BLaER1 treated with 17β-estradiol and CSF1 and Interleukin-3, amounts not matched to agents 10 nM and 100 nM (cell line): ENCODE data around the gene FLVCR2.
"Not testable (repeated sequence)": the region's sequence is repeated elsewhere in the genome, so short reads cannot be mapped to it uniquely, and the experiment has no call there.

Experiments
- H3K27ac ChIP-seq, 11 experiments: shearing (Covaris generic); formaldehyde crosslinking; 2 replicates each; pipeline ENCODE4 v1.8.1; 2022
- H3K27me3 ChIP-seq, 11 experiments: shearing (Covaris generic); formaldehyde crosslinking; 2 replicates each; pipeline ENCODE4 v1.8.1; 2022
- H3K36me3 ChIP-seq, 11 experiments: shearing (Covaris generic); formaldehyde crosslinking; 2 replicates each; pipeline ENCODE4 v1.8.1; 2022
- H3K4me1 ChIP-seq, 10 experiments: shearing (Covaris generic); formaldehyde crosslinking; 2 replicates each; pipeline ENCODE4 v1.8.1; 2022
- H3K4me2 ChIP-seq, 11 experiments: shearing (Covaris generic); formaldehyde crosslinking; 2 replicates each; pipeline ENCODE4 v1.8.1; 2022
- H3K4me3 ChIP-seq, 10 experiments: shearing (Covaris generic); formaldehyde crosslinking; 2 replicates each; pipeline ENCODE4 v1.8.1; 2022
- H3K9ac ChIP-seq, 11 experiments: shearing (Covaris generic); formaldehyde crosslinking; 2 replicates each; pipeline ENCODE4 v1.8.1; 2022
- H3K9me3 ChIP-seq, 11 experiments: shearing (Covaris generic); formaldehyde crosslinking; replicated peaks in 1 of 11; 2 replicates each; pipeline ENCODE4 v1.8.1; 2022
- H4K20me1 ChIP-seq, 11 experiments: shearing (Covaris generic); formaldehyde crosslinking; 2 replicates each; pipeline ENCODE4 v1.8.1; 2022
- Cebpa-rat ChIP-seq, 11 experiments: shearing (Covaris generic); IDR thresholded peaks; 2 replicates each; pipeline ENCODE4 v1.8.1; 2022

FLVCR2 gene

DNA sequence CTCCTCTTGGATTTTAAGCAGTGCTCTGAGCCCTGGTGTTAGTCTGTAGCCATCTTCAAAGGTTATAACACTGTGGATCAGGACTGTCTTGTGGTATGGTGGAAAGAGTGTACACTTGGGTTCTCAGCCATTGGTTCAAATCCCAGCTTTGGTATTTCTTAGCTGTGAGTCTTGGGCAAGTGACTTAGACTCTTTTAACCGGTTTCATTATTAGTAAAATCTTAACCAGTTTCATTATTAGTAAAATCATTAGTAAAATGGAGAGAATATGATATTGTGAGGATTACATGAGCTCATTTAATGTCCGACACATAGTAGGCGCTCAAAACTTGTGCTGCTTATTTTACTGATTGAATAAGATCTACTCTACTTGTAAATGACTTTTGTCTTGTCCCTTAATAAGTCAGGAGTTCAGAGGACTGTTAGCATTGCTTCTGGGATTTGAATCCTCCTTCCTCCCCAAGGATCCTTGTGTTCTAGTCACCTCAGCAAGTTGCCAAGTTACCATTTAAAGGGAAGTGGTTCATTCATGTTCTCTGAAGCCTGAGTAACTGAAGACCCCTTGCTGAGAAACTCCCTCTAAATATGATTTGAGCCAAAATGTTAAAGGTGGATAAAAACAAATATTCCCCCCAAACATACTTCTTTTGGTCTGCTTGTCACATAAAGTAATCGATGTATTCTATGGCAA lies 95.1 kb downstream of the FLVCR2 start:
- peaks cover 14 to 23% (median 18%) of the 10 kb centered on the region in 11 experiments for H3K9me3 ChIP-seq
- H3K27ac ChIP-seq = no peak overlapping the region
- no peak overlapping the region for H3K9ac ChIP-seq
- no peaks in the 10 kb centered on the region for H3K27me3 ChIP-seq
- peaks cover 0 to 13% (median 0%) of the 10 kb centered on the region in 11 experiments; a peak in 2 of 22 replicates for H4K20me1 ChIP-seq
- H3K4me3 ChIP-seq = no peak overlapping the region
- peaks cover 0 to 30% (median 17%) of the 10 kb centered on the region in 10 experiments; a peak in 13 of 20 replicates for H3K4me1 ChIP-seq
- peaks cover 52 to 86% (median 71%) of the 10 kb centered on the region in 11 experiments for H3K36me3 ChIP-seq
- no peak for TF ChIP-seq Cebpa-rat (IDR thresholded peaks at IDR 0.05)
- peak overlapping the region in 5 of 11 experiments; percentile 5 to 53 (median 32); a peak in 6 of 22 replicates for H3K4me2 ChIP-seq

DNA sequence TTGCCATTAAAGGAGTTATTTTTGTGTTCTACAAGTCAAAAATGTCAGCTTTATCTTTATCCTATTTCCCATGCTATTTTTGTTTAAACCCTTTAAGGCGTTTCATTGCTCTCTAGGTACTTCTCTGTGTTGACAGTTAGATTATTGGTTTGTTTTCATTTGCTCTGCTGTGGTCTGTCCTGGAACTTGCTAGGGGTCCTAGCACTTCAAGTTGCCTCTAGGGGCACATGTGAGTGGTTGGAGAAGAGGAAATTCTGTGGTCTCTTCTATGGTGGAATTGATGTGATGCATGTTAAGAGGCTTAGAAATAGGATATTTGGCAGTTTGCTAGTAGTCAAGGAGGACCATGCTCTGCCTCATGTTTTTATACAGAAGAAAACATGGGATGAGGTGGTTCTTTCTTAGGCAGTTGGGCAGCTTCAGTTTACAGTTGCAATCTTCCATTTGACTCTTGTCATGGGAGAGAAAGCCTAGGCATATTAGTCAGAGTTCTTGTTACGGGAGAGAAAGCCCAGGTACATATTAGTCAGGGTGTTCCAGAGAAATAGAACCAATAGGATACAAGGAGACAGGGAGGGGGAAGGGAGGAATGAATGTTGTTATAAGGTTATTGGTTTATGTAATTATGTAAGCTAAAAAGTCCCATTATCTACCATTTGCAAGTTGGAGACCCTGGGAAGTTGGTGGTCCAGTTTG lies 97.0 kb downstream of the FLVCR2 start:
- peaks cover 35 to 84% (median 60%) of the 10 kb centered on the region in 11 experiments for H3K36me3 ChIP-seq
- H3K4me3 ChIP-seq = no peak overlapping the region
- TF ChIP-seq Cebpa-rat (IDR thresholded peaks at IDR 0.05) = no peak
- H3K9me3 ChIP-seq = peaks cover 14 to 21% (median 17%) of the 10 kb centered on the region in 11 experiments
- peaks cover 0 to 13% (median 0%) of the 10 kb centered on the region in 11 experiments; a peak in 2 of 22 replicates for H4K20me1 ChIP-seq
- no peaks in the 10 kb centered on the region for H3K27me3 ChIP-seq
- peaks cover 0 to 30% (median 17%) of the 10 kb centered on the region in 10 experiments; a peak in 13 of 20 replicates for H3K4me1 ChIP-seq
- no peak overlapping the region for H3K27ac ChIP-seq
- no peak overlapping the region for H3K9ac ChIP-seq
- peak overlapping the region in 5 of 11 experiments; percentile 31 to 65 (median 56); a peak in 10 of 22 replicates for H3K4me2 ChIP-seq

DNA sequence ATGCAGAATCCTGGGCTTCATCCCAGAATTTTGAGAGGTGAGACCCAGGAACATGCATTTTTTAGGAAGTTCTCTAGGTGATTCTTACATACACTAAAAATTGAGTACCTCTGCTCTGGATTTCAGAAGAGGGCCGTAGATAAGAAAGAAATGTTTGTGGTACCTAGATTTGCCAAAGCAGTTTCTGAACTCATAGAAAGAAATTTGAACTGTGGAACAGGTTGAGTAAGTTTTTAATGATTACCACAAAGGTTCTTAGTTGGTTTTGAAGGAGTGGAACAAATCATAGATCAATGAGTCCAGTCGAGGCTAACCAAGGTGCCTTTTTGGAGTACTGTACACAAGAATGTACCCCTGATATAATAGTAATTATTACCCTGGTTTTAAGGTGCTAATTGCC lies 107.5 kb downstream of the FLVCR2 start:
- TF ChIP-seq Cebpa-rat (IDR thresholded peaks at IDR 0.05) = no peak
- no peak overlapping the region for H3K27ac ChIP-seq

DNA sequence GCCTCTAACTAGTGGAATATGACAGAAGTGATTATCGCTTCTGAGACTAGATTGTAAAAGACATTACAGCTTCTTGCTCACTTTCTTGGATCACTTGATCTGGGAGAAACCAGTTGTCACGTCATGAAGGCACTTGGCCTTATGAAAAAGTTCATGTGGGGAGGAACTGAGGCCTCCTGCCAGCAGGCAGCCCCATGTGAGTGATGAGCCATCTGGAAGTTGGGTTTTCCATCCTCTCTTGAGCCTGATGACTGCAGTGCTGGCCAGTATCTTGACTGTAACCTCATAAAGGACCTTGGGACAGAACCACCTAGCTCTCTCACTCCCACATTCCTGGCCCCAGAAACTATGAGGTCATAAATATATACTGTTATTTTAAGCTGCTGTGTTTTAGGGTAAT lies 110.6 kb downstream of the FLVCR2 start:
- no peak for TF ChIP-seq Cebpa-rat (IDR thresholded peaks at IDR 0.05)
- peaks cover 9 to 17% (median 13%) of the 10 kb centered on the region in 11 experiments for H3K9me3 ChIP-seq
- peaks cover 67 to 99% (median 80%) of the 10 kb centered on the region in 11 experiments for H3K36me3 ChIP-seq
- H3K4me3 ChIP-seq = no peak overlapping the region
- H4K20me1 ChIP-seq = no peaks in the 10 kb centered on the region
- H3K4me2 ChIP-seq = no peak overlapping the region
- H3K27me3 ChIP-seq = no peaks in the 10 kb centered on the region
- H3K9ac ChIP-seq = no peak overlapping the region
- no peak overlapping the region for H3K27ac ChIP-seq
- H3K4me1 ChIP-seq = no peaks in the 10 kb centered on the region

More for the DNA sequence above, 107.5 kb downstream of the FLVCR2 start:
- Histone ChIP-seq H4K20me1 (no peaks in the 10 kb centered on the region), H3K4me2 (no peak overlapping the region), H3K9me3 (no peaks in the 10 kb centered on the region), H3K4me1 (no peaks in the 10 kb centered on the region; a peak in 1 of 20 replicates), H3K4me3 (no peak overlapping the region), H3K9ac (no peak overlapping the region), H3K36me3 (peaks cover 63 to 97% (median 80%) of the 10 kb centered on the region in 11 experiments), H3K27me3 (no peaks in the 10 kb centered on the region)

DNA sequence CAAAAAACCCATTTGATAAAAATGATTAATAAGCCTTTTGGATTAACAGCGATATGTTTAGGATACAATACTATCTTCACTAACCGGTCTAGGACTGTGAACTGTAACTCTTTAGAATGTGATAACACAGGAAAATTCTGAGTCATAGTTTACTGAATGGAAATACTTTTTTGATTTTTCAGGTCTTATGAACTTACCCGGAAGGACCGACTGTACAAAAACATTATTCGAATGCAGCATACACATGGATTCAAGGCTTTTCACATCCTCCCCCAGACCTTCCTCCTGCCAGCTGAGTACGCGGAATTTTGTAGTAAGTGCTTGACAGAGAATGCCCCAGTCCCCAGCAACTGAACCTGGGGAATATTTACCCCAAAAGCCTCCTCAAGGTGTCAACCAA lies 111.6 kb downstream of the FLVCR2 start:
- H3K9ac ChIP-seq = no peak overlapping the region
- peaks cover 68 to 99% (median 80%) of the 10 kb centered on the region in 11 experiments for H3K36me3 ChIP-seq
- no peak overlapping the region for H3K4me3 ChIP-seq
- H3K9me3 ChIP-seq = peaks cover 19 to 27% (median 23%) of the 10 kb centered on the region in 11 experiments
- no peak for TF ChIP-seq Cebpa-rat (IDR thresholded peaks at IDR 0.05)
- no peaks in the 10 kb centered on the region for H4K20me1 ChIP-seq
- H3K4me2 ChIP-seq = no peak overlapping the region
- H3K27ac ChIP-seq = no peak overlapping the region
- no peaks in the 10 kb centered on the region for H3K4me1 ChIP-seq
- H3K27me3 ChIP-seq = no peaks in the 10 kb centered on the region

DNA sequence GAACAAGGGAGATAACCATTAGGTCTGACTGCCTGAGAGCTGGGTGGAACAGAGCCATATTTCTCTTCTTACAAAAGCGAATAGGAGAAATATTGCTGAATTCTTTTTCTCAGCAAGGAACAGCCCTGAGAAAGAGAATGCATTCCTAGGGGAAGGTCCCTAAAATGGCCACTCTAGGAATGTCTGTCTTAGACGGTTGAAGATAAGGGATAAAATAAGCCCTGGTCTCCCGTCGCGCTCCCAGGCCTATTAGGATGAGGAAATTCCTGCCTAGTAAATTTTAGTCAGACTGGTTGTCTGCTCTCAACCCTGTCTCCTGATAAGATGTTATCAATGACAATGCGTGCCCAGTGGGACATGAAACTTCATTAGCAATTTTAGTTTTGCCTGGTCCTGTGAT lies 116.6 kb downstream of the FLVCR2 start:
- H3K36me3 ChIP-seq = peaks cover 55 to 97% (median 86%) of the 10 kb centered on the region in 11 experiments
- not testable (repeated sequence) for H3K27me3 ChIP-seq, H4K20me1 ChIP-seq, H3K4me3 ChIP-seq, H3K9ac ChIP-seq, H3K4me2 ChIP-seq, H3K27ac ChIP-seq
- peaks cover 0 to 35% (median 2%) of the 10 kb centered on the region in 10 experiments; a peak in 8 of 20 replicates for H3K4me1 ChIP-seq
- peaks cover 25 to 32% (median 30%) of the 10 kb centered on the region in 11 experiments for H3K9me3 ChIP-seq

DNA sequence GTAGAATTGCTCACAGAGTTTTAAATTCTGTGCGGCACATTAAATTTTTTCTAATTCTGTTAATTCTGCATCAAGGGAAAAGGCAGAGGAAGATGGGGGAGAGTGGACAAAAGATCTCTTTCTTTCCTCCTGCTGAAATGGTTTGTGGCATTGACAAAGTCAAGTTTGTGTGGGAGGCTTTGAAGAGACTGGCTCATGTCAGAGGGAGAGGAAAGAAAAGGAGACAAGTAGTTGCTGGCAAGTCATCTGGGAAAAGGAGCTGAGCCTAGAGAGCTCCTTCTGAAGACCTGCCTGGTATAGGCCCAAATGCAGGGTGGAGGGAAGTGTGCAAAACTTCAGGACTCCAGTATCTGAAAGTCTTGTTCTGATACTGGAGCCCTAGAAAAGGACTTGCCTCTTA lies 119.0 kb downstream of the FLVCR2 start:
- Histone ChIP-seq H3K9me3 (peaks cover 25 to 39% (median 33%) of the 10 kb centered on the region in 11 experiments), H3K9ac (no peak overlapping the region), H3K4me1 (peaks cover 0 to 38% (median 2%) of the 10 kb centered on the region in 10 experiments; a peak in 8 of 20 replicates), H3K4me3 (no peak overlapping the region), H3K36me3 (peaks cover 50 to 97% (median 88%) of the 10 kb centered on the region in 11 experiments), H3K4me2 (peak overlapping the region in 2 of 11 experiments; percentile 60 to 74; a peak in 4 of 22 replicates), H4K20me1 (no peaks in the 10 kb centered on the region), H3K27me3 (no peaks in the 10 kb centered on the region), H3K27ac (no peak overlapping the region)
- TF ChIP-seq Cebpa-rat (IDR thresholded peaks at IDR 0.05) = no peak
